Measurements from ENCODE around the gene PCP2.

Gene PCP2

GRCh38 chr19:7605490-7606222 lies 27.9 kb downstream of the PCP2 start:
- DNase-seq (ENCODE audit: low read depth, low spot score) = peak; percentile 10
- no peak overlapping the region for H3K4me3 ChIP-seq

GRCh38 chr19:7603919-7604318 lies 29.6 kb downstream of the PCP2 start:
- no peak overlapping the region for H3K9ac ChIP-seq (ENCODE audit: insufficient read length)
- no peak for TF ChIP-seq EZH2 (IDR thresholded peaks at IDR 0.05)
- no peak for TF ChIP-seq POLR2AphosphoS5 (IDR thresholded peaks at IDR 0.05; ENCODE audit: borderline replicate concordance, low read depth, low read length)
- TF ChIP-seq FOXP2 (optimal IDR thresholded peaks at IDR 0.05; ENCODE audit: control extremely low read depth, extremely low read length, insufficient read depth) = no peak
- H3K9me3 ChIP-seq (ENCODE audit: low read depth, low read length) = no peaks in the 10 kb centered on the region
- no peaks in the 10 kb centered on the region; the same call in 1 of the 2 replicates for H3K36me3 ChIP-seq (ENCODE audit: insufficient read depth, low read length)
- H3K4me3 ChIP-seq = no peak overlapping the region
- no peak overlapping the region for H3K27ac ChIP-seq
- no peak for DNase-seq (ENCODE audit: low read depth, low spot score)

More at GRCh38 chr19:7605490-7606222, 27.9 kb downstream of the PCP2 start:
- TF ChIP-seq FOXP2 (optimal IDR thresholded peaks at IDR 0.05; ENCODE audit: control extremely low read depth, extremely low read length, insufficient read depth) (no peak), EZH2 (IDR thresholded peaks at IDR 0.05) (no peak), POLR2AphosphoS5 (IDR thresholded peaks at IDR 0.05; ENCODE audit: borderline replicate concordance, low read depth, low read length) (no peak)
- Histone ChIP-seq H3K27ac (no peak overlapping the region), H3K9me3 (ENCODE audit: low read depth, low read length) (no peaks in the 10 kb centered on the region), H3K36me3 (ENCODE audit: insufficient read depth, low read length) (no peaks in the 10 kb centered on the region; the same call in 1 of the 2 replicates), H3K9ac (ENCODE audit: insufficient read length) (no peak overlapping the region)

- DNase-seq (ENCODE audit: low read depth, low spot score) = no peak
- TF ChIP-seq POLR2AphosphoS5 (IDR thresholded peaks at IDR 0.05; ENCODE audit: borderline replicate concordance, low read depth, low read length) (no peak), FOXP2 (optimal IDR thresholded peaks at IDR 0.05; ENCODE audit: control extremely low read depth, extremely low read length, insufficient read depth) (no peak), EZH2 (IDR thresholded peaks at IDR 0.05) (no peak)
- Histone ChIP-seq H3K27ac (no peak overlapping the region), H3K9ac (ENCODE audit: insufficient read length) (no peak overlapping the region), H3K9me3 (ENCODE audit: low read depth, low read length) (no peaks in the 10 kb centered on the region), H3K36me3 (ENCODE audit: insufficient read depth, low read length) (no peaks in the 10 kb centered on the region; the same call in 1 of the 2 replicates), H3K4me3 (no peak overlapping the region)
Observed at GRCh38 chr19:7602935-7603497, 30.5 kb downstream of the PCP2 start.

GRCh38 chr19:7602240-7602934 lies 31.1 kb downstream of the PCP2 start:
- TF ChIP-seq FOXP2 (optimal IDR thresholded peaks at IDR 0.05; ENCODE audit: control extremely low read depth, extremely low read length, insufficient read depth) (no peak), EZH2 (IDR thresholded peaks at IDR 0.05) (no peak), POLR2AphosphoS5 (IDR thresholded peaks at IDR 0.05; ENCODE audit: borderline replicate concordance, low read depth, low read length) (no peak)
- no peak overlapping the region for H3K27ac ChIP-seq
- no peak for DNase-seq (ENCODE audit: low read depth, low spot score)
- H3K9me3 ChIP-seq (ENCODE audit: low read depth, low read length) = no peaks in the 10 kb centered on the region
- no peak overlapping the region for H3K9ac ChIP-seq (ENCODE audit: insufficient read length)
- H3K4me3 ChIP-seq = no peak overlapping the region
- H3K36me3 ChIP-seq (ENCODE audit: insufficient read depth, low read length) = no peaks in the 10 kb centered on the region

GRCh38 chr19:7600721-7601120 lies 32.8 kb downstream of the PCP2 start:
- H3K9me3 ChIP-seq (ENCODE audit: low read depth, low read length) = no peaks in the 10 kb centered on the region
- TF ChIP-seq FOXP2 (optimal IDR thresholded peaks at IDR 0.05; ENCODE audit: control extremely low read depth, extremely low read length, insufficient read depth) (no peak), POLR2AphosphoS5 (IDR thresholded peaks at IDR 0.05; ENCODE audit: borderline replicate concordance, low read depth, low read length) (no peak), EZH2 (IDR thresholded peaks at IDR 0.05) (no peak)
- no peak overlapping the region for H3K4me3 ChIP-seq
- DNase-seq (ENCODE audit: low read depth, low spot score) = no peak
- no peaks in the 10 kb centered on the region for H3K36me3 ChIP-seq (ENCODE audit: insufficient read depth, low read length)
- H3K27ac ChIP-seq = no peak overlapping the region
- no peak overlapping the region for H3K9ac ChIP-seq (ENCODE audit: insufficient read length)

- no peak for DNase-seq (ENCODE audit: low read depth, low spot score)
- Histone ChIP-seq H3K9ac (ENCODE audit: insufficient read length) (no peak overlapping the region), H3K36me3 (ENCODE audit: insufficient read depth, low read length) (no peaks in the 10 kb centered on the region), H3K9me3 (ENCODE audit: low read depth, low read length) (no peaks in the 10 kb centered on the region), H3K4me3 (no peak overlapping the region), H3K27ac (no peak overlapping the region)
- TF ChIP-seq FOXP2 (optimal IDR thresholded peaks at IDR 0.05; ENCODE audit: control extremely low read depth, extremely low read length, insufficient read depth) (no peak), POLR2AphosphoS5 (IDR thresholded peaks at IDR 0.05; ENCODE audit: borderline replicate concordance, low read depth, low read length) (no peak), EZH2 (IDR thresholded peaks at IDR 0.05) (no peak)
Observed at GRCh38 chr19:7598180-7598579, 35.3 kb downstream of the PCP2 start.

GRCh38 chr19:7597689-7598088 lies 35.8 kb downstream of the PCP2 start:
- H3K9me3 ChIP-seq (ENCODE audit: low read depth, low read length) = no peaks in the 10 kb centered on the region
- no peaks in the 10 kb centered on the region for H3K36me3 ChIP-seq (ENCODE audit: insufficient read depth, low read length)
- no peak overlapping the region for H3K9ac ChIP-seq (ENCODE audit: insufficient read length)
- DNase-seq (ENCODE audit: low read depth, low spot score) = no peak
- TF ChIP-seq POLR2AphosphoS5 (IDR thresholded peaks at IDR 0.05; ENCODE audit: borderline replicate concordance, low read depth, low read length) = no peak
- no peak for TF ChIP-seq EZH2 (IDR thresholded peaks at IDR 0.05)
- no peak for TF ChIP-seq FOXP2 (optimal IDR thresholded peaks at IDR 0.05; ENCODE audit: control extremely low read depth, extremely low read length, insufficient read depth)
- no peak overlapping the region for H3K27ac ChIP-seq
- no peak overlapping the region for H3K4me3 ChIP-seq

- Histone ChIP-seq H3K27ac (no peak overlapping the region), H3K9ac (ENCODE audit: insufficient read length) (peak overlapping the region; percentile 85), H3K9me3 (ENCODE audit: low read depth, low read length) (no peaks in the 10 kb centered on the region), H3K4me3 (peak overlapping the region; percentile 87), H3K36me3 (ENCODE audit: insufficient read depth, low read length) (no peaks in the 10 kb centered on the region)
- TF ChIP-seq FOXP2 (optimal IDR thresholded peaks at IDR 0.05; ENCODE audit: control extremely low read depth, extremely low read length, insufficient read depth) (no peak), EZH2 (IDR thresholded peaks at IDR 0.05) (no peak), POLR2AphosphoS5 (IDR thresholded peaks at IDR 0.05; ENCODE audit: borderline replicate concordance, low read depth, low read length) (no peak)
- DNase-seq (ENCODE audit: low read depth, low spot score) = no peak
Observed at GRCh38 chr19:7596211-7596937, 37.1 kb downstream of the PCP2 start.

Measured in SK-N-MC (cell line).